ENCODE measurements around the gene TSPEAR.

Gene TSPEAR

GRCh38 chr21:44478124-44478800 is 233.1 kb downstream of the TSPEAR start:
- DNase-seq: no peak

- DNase-seq: no peak
Observed at GRCh38 chr21:44477712-44478111, 233.7 kb downstream of the TSPEAR start.

- DNase-seq: no peak
Observed at GRCh38 chr21:44477131-44477530, 234.2 kb downstream of the TSPEAR start.

GRCh38 chr21:44475266-44475845 is 236.0 kb downstream of the TSPEAR start:
- DNase-seq: no peak

GRCh38 chr21:44473915-44474555 is 237.3 kb downstream of the TSPEAR start:
- DNase-seq: no peak

DNA sequence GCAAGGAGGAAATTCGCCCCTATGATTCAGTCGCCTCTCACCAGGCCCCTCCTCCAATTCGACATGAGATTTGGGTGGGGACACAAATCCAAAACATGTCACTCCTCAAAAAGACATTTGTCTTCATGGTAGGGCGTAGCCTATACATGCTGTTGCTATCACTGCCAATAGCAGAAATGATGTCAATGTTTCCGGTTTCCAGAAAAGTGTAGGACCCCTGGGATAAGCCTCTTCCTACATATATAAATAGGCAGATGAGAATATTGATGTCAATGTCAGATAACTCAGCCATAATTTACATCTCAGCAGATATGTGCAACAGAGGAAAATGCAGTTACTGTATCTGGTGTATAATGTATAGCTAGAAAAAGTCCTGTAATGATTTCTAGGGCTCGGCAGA is 239.4 kb downstream of the TSPEAR start:
- DNase-seq: no peak

GRCh38 chr21:44471341-44471740 is 240.0 kb downstream of the TSPEAR start:
- no peak for DNase-seq

DNA sequence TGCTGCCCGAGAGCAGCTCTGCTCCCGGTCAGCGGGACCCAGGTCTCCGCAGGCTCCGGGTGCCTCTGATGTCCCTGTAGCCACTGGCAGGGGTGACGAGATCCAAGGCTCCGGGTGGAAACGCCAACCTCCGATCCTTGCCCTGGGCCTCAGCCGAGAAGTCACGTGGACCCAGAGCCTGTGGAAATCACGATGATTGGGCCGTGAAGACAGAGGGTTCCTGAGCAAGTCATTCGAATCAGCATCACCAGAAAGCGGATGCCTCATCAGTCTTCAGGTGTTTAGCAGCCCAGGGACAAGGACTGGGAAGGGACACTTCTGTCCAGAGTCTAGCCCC is 243.5 kb downstream of the TSPEAR start:
- no peak for DNase-seq

- DNase-seq: no peak
Observed at GRCh38 chr21:44466996-44467858, 244.1 kb downstream of the TSPEAR start.

- DNase-seq: no peak
Observed at GRCh38 chr21:44466351-44466954, 244.9 kb downstream of the TSPEAR start.

DNA sequence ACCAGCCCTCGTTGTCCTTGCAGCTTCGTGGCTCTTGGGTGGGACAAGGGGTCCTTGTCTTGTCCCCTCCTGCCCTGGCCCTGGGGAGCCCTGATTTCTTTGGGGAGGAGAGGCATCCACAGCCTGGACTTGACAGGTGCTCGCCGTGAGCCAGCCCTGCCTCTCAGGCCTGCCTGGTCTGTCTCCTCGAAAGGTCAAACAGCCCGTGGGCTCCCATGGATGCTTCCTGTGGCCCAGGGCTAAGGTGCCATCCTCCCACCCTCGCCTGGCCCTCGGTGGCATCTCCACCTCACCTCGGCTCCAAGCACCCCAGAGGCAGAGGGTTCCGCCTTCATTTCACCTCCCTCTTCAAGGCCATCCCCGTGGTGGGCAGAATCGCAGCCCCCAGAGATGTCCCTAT is 247.0 kb downstream of the TSPEAR start:
- DNase-seq: no peak

DNA sequence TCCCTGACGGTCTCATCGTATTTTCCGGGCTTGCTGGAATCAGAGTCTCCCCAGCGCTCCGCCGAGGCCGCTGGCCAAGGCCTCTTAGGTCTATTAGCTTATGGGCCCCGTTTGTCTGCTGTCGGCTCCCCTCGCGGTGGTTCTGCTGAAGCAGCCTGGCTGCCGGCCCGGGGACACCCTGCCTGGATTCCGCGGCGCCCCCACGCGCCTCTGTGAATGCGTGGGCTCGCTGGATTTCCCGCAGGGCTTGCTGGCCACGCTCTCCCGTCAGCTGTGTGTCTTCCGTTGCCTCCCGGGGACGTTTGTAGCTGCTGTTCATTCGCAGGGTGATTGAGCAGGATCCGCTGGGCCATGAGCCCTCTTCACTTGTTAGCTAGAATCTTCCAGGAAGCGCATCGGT is 247.6 kb downstream of the TSPEAR start:
- no peak for DNase-seq

GRCh38 chr21:44462834-44463200 is 248.6 kb downstream of the TSPEAR start:
- no peak for DNase-seq

GRCh38 chr21:44462086-44462833 is 249.1 kb downstream of the TSPEAR start:
- DNase-seq: no peak

DNA sequence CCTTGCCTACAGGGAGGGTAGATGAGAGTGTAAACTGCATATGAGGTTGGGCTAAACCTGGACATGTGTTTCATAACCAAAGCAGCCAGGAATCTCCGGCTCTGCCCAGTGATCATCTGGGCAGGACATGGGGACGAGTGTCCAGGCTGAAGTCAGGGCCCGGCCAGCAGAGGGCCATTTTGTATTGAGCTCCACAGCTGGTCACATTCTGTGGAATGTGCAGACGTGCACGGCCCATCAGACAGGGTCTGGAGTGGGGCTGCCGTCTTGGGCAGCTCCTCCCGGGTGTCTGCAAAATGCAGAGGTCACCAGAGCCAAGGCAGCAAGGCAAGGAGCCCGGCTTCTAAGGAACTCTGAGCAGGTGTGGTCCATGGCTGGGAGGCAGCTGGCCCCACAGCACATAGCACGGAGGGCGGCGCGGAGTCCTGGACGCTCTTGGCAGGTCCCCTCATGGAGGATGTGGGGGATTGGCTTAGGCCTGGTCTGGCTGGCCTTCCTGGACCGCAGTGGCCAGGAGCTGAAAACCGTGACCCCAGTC is 249.8 kb downstream of the TSPEAR start:
- no peak for DNase-seq

- DNase-seq: no peak
Observed at GRCh38 chr21:44461005-44461404, 250.4 kb downstream of the TSPEAR start.

DNA sequence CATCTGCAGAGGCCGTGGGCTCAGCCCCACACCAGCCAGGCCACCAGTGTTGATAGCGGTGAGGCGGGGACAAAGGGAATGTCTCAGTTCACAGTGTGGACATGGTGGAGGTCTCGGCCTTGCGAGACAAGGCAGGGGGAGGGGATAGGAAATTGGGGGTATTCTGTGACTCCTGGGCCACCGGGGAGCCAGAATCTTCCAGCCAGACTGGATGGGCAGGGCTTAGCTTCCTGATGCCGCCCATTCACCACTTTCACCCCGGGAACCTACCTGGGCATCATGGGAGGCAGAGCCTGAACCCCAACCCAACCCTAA is 251.0 kb downstream of the TSPEAR start:
- no peak for DNase-seq

- DNase-seq: no peak
Observed at GRCh38 chr21:44459712-44460440, 251.5 kb downstream of the TSPEAR start.

- no peak for DNase-seq
Observed at GRCh38 chr21:44458971-44459711, 252.2 kb downstream of the TSPEAR start.

DNA sequence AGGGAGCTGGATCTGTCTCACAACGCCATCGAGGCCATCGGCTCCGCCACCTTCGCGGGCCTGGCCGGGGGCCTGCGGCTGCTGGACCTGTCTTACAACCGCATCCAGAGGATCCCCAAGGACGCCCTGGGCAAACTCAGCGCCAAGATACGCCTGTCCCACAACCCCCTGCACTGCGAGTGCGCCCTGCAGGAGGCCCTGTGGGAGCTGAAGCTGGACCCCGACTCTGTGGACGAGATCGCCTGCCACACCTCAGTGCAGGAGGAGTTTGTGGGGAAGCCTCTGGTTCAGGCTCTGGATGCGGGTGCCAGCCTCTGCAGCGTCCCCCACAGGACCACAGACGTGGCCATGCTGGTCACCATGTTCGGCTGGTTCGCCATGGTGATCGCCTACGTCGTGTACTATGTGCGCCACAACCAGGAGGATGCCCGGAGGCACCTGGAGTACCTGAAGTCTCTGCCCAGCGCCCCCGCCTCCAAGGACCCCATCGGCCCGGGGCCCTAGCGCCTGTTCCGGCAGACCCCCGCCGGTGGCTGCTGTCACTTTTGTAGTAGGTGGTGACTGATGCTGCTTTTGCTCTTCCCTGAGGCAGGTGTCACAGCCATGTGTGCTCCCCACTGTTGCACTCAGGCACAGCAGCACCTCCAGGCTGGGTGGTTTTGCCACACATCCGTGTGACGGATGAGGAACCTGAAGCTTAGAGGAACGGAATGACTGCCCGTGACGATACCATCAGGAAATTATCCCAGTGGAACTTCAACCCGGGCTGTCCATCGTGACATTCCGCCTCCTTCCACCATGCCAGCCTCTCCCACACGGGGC is 254.2 kb downstream of the TSPEAR start:
- no peak for DNase-seq
